ENCODE measurements around the gene VNN1. TPM values are rescaled to one million over a fixed set of nuclear protein-coding genes. Genes with fewer than 3 reads are reported as not detected.

The VNN1 gene, protein sequence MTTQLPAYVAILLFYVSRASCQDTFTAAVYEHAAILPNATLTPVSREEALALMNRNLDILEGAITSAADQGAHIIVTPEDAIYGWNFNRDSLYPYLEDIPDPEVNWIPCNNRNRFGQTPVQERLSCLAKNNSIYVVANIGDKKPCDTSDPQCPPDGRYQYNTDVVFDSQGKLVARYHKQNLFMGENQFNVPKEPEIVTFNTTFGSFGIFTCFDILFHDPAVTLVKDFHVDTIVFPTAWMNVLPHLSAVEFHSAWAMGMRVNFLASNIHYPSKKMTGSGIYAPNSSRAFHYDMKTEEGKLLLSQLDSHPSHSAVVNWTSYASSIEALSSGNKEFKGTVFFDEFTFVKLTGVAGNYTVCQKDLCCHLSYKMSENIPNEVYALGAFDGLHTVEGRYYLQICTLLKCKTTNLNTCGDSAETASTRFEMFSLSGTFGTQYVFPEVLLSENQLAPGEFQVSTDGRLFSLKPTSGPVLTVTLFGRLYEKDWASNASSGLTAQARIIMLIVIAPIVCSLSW
- 0.24 and 0.29 TPM in 2 replicates for total RNA-seq (2014; rRNA removed; shearing (Covaris generic))

DNA sequence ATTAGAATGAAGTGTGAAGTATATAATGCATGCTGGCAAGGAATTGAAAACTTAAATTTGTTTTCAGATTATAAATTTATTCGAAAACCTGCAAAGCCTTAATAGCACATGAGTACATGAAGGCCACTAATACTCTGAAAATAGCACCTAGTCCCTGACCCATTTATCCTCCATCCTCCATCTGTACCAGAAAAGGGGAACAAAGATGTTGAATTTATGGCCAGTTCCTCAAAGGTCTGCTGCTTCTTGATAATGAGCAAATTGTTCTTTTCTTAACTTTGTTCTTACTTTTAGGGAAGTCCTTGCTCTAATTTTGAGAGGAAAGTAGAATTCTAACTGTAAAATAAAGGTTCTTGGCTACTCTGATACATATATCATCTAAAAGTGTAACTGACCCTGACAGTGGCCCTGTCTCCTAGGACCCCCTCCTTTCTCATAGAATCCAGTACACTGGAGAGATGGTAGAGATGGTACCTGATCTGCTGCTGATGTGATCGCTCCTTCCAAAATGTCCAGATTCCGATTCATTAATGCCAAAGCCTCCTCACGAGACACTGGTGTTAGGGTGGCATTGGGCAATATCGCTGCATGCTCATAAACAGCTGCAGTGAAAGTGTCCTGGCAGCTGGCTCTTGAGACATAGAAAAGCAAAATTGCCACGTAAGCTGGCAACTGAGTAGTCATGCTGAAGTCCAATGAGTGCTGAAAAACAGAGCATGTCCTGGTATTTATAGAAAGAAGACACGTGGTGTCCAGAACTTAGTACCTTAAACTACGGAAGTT is at the start of gene VNN1:
VNN1 (minus strand) TSS at position 704 of the 783 bp plus-strand sequence; CDS start at position 684, 20 bp downstream.
- no peak for DNase-seq (ENCODE audit: low read depth)

DNA sequence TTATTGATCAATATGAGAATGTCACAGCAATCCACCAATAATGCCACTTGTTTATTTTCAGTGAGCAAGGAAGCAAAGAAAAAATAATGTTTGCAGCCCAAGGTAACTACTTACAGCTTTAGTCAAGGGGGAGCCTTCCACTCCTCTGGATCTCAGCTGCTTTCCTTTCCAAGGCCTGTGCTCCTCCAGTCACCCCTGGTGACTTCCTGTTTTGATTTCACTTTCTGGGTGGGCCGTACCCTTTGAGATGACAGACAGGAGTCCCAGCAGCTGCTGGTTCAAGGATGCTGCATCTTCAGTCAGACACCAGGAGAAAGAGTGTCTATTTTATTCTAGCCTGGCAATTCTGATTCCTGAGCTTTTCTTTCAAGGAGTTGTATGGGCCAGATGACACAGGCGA is 49.4 kb upstream of the VNN1 start:
- DNase-seq (ENCODE audit: low read depth), result peak; percentile 8

DNA sequence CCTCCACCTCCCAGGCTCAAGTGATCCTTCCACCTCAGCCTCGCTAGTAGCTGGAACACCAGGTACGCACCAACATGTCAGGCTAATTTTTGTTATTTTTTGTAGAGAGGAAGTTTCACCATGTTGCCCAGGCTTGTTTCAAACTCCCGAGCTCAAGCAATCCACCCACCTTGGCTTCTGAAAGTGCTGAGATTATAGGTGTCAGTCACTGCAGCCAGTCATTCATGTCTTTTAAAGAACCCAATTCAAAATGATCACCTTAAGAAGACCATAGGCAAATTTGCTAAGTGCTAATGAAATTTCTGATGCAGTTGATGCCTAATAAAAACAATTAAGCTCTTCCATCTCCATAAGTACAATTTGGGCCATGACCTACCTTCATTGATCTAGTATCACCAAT is 46.4 kb upstream of the VNN1 start:
- no peak for DNase-seq (ENCODE audit: low read depth)

DNA sequence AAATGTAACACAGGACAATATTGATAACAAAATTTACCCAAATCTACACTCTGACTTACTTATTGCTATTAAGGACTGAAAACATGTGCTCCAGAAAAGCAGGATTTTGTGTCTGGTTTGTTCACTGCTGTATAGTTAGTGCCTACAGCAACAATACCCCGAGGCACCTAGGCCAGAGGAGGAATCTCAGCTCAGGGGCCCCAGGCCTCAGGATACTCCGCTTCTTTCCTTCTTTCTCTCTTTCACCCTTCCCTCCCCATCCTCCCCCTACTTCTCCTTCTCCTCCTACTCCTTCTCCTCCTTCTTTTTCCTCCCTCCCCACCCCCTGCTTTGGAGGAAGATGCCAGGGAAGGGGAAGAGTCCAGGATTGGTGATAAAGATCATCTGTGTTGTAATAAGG is 44.8 kb upstream of the VNN1 start:
- DNase-seq (ENCODE audit: low read depth), result no peak

DNA sequence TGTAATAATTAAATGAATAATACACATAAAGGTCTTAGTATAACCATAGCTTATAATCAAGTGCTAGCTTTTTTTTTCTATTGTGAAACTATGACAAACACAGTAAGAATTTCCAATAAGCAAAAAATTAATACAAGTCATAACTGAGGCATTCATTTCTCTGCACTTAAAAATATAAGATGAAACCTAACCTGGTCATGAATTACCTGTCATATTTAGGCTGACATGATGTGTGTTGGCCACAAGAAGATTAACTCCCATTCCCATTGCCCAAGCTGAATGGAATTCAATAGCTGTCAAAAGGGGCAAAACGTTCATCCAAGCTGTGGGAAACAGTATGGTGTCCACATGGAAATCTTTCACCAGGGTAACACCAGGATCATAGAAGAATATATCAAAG is 38.4 kb upstream of the VNN1 start:
- no peak for DNase-seq (ENCODE audit: low read depth)

DNA sequence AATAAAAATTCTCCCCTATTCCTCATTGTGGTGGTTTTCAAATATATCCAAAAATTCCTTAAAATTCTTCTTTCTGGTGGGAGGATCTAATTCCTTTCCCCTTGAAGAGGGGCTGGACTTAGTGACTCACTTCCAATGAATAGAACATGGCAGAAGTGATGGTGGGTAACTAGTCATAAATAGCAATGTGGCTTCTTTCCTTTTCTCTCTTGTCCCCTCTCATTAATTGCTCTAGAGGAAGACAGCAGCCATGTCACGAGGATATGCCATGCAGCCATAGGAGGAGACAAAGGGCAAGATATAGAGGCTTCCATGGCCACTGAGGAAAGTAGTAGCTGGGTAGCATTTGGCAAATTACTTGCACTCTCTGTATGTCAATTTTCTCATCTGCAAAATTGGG is 38.0 kb upstream of the VNN1 start:
- DNase-seq (ENCODE audit: low read depth), result no peak

DNA sequence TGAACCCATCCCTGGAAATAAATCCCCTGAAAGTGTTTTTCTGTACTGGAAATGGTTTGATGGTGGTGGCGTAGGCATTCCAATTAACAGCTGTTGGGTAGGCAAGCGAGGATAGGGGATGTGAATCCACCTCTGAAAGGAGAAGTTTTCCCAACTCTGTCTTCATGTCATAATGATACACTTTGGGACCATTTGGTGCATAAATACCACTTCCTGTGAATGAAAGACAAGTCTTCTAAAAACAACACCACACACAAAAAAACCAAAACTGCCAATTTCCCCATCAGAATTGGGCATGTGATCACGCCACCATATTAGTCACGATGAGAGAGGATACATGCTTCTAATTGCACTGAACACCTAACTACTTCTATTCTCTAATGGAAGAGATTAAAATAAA is 37.5 kb upstream of the VNN1 start:
- no peak for DNase-seq (ENCODE audit: low read depth)

DNA sequence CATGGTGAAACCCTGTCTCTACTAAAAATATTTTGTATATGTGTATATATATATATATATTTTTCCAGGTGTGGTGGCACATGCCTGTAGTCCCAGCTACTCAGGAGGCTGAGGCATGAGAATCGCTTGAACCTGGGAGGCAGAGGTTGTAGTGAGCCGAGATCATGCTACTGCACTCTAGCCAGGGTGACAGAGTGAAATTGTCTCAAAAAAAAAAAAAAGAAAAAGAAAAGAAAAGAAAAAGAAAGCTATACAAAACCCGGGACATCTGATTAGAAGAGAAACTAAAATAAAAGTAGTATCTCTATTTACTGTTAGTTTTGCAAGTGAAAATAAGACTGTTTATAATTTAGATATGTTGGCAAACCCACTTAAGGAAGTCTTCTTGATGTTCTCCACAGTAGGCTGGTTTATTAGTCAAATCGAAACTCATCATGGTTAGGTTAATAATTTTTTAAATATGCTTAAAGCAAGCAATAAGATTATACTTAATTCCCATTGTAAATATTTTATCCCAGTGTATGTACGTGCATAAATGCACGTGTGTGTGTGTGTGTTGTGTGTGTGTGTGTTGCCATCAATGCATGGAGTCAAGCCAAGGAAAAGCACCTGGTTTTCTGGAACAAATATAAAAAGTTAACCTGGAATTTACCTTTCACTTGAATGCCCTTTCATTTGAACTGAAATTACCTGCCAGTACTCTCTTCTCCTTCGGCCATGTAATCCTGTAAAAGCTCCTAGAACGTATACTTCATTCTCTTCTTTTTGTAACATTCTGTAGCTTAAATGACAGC is 36.8 kb upstream of the VNN1 start:
- no peak for DNase-seq (ENCODE audit: low read depth)

DNA sequence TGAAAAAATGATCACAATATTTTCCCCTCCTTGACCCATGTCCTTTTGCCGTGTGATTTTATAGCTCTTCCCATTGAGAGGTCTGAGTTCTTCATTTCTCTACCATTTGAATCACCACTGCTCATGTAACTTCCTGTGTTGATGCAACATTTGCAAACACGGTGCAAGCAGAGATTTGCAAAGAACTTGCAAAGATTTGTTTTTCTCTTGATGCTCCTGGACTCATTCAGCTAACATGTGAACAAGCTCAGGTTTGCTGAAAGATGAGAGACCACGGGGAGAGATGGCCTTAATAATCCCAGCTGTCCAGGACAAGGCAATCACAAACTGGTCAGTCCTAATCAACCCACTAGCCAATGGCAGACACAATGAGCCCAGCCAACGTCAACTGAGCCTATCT is 35.3 kb upstream of the VNN1 start:
- DNase-seq (ENCODE audit: low read depth), result no peak

DNA sequence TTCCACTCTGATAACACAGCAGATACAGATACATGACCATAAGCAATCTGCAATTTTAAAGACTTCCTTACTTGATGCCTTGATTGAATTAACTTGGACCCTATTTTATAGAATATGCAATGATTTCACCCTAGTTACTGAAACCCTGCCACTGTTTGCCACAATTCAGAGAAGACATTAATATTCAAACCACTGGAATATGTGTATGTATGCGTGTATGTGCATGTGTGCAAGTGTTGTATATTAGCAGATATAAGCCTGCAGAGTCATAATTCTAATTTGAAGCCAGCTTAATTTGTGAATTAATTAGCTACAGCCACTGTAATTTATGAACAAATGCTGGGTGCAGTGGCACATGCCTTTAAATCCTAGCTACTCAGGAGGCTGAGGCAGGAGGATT is 34.6 kb upstream of the VNN1 start:
- no peak for DNase-seq (ENCODE audit: low read depth)

DNA sequence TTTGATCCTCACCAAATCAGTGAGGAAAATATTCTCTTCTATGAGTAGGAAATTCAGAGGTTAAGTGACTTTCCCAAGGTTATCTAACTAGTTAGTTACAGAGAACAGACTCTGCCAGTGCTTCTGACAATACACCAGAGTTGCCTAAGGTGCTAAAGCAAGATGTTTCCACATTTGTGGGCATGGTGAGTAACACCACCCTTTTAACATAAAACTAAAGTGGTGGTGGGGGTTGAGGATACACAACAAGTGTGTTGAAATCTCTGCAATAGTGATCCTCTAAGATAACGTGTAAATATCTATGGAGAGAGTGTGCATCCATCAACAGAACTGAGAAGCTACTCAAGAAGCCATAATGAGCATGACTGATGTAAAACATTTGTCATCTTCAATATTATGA is 32.2 kb upstream of the VNN1 start:
- DNase-seq (ENCODE audit: low read depth), result peak; percentile 18

DNA sequence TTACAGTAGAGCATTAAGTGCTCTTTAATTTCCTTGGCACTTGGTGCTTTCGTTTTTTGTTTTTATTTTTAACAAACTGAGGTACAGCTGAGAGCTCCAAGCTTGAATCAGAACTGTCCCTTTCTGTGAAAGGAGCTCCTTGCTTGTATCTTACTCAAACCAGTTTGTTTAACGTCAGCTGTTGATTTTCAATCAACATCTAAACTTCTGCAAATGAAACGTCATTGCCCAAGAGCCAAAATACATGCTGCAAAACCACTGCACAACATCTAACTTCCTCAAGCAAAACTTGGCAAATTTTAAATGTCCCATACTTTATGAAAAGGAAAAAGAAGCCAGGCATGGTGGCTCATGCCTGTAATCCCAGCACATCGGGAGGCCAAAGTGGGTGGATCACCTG is 28.6 kb upstream of the VNN1 start:
- no peak for DNase-seq (ENCODE audit: low read depth)

DNA sequence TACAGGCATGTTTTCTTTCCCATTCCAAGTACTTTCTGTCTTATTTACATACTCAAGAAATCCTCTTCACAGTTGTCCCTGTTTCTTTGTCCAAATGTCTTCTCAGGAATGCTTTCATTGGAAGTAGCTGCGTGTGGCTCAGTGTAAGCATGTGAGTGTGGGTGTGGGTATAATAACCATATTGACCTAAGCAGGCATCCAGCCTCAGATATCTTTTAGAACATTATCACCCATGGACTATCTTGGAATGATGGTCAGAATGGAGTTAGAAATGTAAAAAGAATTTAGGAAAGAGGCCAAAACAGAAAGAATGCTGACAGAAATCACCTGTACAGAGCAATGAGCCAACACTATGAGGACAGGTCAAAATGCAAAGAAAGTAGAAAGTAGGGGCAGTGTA is 27.4 kb upstream of the VNN1 start:
- no peak for DNase-seq (ENCODE audit: low read depth)

DNA sequence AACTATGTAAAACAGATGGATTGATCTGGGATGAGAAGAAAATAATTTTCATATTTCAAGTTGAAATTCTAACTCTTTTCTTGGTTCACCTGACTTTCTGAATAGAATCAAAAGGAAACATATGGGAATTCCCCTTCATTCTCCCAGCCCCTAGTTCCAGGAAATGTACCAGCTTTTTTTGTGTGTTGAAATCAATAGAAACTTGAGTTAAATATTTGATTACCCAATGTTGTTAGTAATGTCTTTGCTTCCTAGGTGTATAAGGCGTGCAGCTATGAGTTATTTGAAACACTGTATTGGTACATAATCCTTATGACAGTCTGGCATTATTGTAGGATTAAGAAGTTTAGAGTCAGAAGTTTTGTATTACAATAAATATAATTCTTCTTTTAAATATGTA is 22.4 kb upstream of the VNN1 start:
- no peak for DNase-seq (ENCODE audit: low read depth)

DNA sequence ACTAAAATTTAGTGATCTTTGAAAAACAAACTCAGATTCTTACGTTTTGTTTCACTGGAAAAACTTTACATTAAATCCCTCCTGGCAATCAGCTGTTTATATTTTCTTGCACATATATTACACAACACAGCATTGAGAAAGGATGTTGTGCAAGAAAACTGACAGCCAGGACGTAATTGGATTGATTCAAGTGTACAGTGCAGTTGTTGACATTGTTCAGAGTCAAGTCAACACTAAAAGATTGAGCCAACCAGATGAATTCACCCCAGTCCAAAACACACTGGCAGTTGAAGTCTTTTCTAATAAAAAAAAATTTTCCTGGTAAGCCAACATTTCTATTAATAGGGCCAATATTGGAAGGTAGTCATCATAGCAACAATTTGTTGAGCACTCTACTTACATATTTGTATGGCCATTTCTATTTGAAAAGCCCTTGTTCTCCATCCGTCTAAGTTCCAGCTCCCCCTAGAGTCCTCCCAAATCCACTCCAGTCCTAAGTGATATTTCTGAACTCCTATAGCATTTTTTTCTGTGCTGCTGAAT is 20.9 kb upstream of the VNN1 start:
- DNase-seq (ENCODE audit: low read depth), result peak; percentile 24

DNA sequence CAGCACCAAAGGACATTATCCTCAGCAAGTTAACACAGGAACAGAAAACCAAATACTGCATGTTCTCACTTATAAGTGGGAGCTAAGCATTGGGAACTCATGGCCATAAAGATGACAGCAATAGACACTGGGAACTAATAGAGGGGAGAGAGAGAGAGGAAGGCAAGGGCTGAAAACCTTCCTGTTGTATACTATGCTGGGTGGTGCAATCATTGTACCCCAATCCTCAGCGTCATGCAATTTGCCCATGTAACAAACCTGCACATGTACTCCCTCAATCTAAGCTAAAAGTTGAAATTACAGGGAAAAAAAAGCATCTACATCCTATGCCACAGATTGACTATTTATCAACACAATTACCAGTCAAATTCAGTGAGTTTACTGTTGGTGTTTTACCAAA is 20.0 kb upstream of the VNN1 start:
- no peak for DNase-seq (ENCODE audit: low read depth)

DNA sequence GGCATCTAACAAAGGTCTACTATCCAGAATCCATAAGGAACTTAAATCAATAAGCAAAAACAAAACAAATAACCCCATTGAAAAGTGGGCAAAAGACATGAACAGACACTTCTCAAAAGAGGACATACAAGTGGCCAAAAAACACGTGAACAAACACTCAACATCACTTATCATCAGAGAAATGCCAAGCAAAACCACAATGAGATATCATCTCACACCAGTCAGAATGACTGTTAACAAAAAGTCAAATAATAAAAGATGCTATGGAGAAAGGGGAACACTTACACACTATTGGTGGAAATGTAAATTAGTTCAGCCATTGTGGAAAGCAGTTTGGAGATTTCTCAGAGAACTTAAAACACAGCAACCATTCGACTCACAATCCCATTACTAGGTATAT is 19.4 kb upstream of the VNN1 start:
- DNase-seq (ENCODE audit: low read depth), result no peak

DNA sequence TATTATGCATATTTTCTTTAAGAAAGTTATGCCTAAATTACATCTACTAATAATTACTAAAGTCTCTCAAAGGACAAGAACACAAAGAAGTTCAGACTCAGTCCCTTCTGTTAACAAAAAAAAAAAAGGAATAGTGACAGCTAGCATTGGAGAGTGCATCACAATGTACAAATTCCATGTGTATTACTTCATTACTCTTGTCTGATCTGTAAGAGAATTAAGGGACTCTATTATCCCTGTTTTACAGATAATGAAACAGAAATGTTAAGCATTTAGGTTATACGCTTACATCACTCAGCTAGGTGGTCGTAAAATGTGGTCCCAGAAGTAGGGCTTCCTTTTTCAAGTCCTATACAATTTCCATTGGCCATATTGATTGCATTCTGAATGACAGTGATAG is 17.2 kb upstream of the VNN1 start:
- no peak for DNase-seq (ENCODE audit: low read depth)

DNA sequence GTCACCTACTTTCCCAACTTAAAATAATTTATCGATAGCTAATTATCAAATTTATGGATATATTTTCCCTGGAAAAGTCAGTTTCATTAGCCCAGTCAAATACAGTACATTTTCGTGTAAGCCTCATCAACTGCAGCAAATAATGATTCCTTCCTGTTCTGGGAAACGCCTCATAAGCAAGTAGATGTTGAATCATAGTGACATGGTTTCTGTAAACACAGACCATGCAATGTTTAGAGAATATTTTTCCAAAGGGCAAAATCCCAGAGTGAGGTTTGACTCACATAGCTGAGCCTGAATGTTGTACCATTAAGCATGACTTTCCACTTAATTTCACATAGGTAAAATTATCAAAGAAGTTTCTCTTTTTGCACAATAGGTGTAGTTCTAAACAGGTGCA is 16.7 kb upstream of the VNN1 start:
- peak; percentile 23 for DNase-seq (ENCODE audit: low read depth)

DNA sequence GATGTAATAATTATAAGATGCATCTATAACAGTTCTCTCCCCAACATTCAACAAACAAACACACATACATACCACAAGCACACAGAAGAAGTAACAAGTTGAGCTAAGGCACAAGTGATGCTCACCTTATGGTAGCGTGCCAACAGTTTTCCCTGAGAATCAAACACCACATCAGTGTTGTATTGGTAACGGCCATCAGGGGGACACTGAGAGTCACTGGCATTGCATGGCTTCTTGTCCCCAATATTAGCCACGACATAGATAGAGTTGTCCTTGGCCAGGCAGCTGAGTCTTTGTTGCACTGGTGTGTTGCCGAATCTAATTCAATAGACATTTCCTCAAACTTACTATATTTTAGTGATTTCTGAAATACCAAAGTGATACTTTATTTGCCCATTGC is 14.8 kb upstream of the VNN1 start:
- no peak for DNase-seq (ENCODE audit: low read depth)

DNA sequence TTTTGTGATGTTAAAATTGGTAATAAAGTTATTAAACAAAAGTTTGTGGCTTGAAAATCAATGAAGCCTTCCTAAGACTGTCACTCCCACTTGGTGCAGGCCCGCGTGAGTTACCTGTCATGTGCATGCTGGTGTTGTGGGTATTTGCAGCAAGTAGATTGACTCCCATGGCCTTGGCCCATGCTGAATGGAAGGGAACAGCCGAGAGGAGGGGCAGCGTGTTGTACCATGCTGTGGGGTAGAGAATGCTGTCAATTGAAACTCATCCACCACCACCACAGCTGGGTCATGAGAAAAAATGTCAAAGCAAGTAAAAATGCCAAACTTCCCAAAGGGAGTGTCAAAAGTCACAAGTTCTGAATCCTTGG is 12.7 kb upstream of the VNN1 start:
- no peak for DNase-seq (ENCODE audit: low read depth)

All from RPMI7951 (cell line).